Right lung (tissue), 5 donors: ENCODE data around the gene WNT7A. TPM values are rescaled to one million over a fixed set of nuclear protein-coding genes. Genes with fewer than 3 reads are reported as not detected.

ENCODE experiments used
- DNase-seq, 2 donors: peaks; one replicate each; pipeline ENCODE4 v3.0.0-alpha.2; 2013
- polyA plus RNA-seq, 5 donors: library from polyadenylated mRNA; unstranded; fragments of 120-200 nt; gene quantifications; one replicate each; pipeline versions ENCODE4 v1.2.1 to v1.2.3, GENCODE V29; 2013; ENCODE audit warnings: inconsistent platforms in 1 of 5, low replicate concordance in 1 of 5; ENCODE audit not compliant: insufficient read length in 5 of 5, insufficient read depth in 1 of 5

WNT7A gene
- polyA plus RNA-seq, 5 donors = 0.44 to 1.5 (median 0.79) TPM

DNA sequence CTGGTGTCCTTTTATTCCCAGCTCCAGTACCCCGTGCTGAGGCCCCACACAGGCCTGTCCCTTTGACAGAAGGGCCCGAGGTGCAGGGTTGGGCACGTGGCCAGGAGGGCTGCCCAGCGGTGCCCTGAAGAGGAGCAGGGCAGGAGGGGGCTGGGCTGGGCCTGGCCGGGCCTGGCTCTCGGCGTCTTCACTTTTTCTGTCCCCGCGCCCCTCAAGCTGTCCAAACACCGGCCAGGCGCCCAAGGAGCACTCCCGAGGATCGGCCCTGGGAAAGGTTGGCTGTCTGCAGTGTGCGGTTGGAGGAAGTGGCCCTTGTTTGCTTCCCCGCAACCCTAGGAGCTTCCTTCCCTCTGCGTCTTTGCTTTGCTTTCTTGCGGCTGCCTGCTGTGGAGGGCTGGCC lies 84.1 kb downstream of the WNT7A start:
- DNase-seq = no peak

DNA sequence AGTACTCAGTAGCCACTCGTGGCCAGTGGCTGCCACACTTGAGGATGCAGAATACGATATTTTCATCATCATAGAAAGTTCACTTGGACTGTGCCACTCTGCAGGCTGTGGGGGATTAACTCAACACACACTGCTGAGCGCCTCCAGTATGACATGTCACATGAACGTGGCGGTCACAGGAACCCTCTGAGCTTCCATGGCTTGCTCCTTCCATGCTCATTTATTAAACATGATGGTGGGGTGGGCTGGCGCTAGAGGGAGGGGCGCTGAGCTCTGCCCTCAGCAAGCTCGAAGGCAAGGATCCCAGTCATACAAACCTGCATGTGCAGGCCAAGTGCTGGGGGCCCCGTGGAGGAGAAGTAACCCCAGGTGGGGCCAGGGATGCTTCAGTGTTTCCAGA lies 85.5 kb downstream of the WNT7A start:
- no peak for DNase-seq

GRCh38 chr3:13793451-13793850 lies 86.4 kb downstream of the WNT7A start:
- no peak for DNase-seq

DNA sequence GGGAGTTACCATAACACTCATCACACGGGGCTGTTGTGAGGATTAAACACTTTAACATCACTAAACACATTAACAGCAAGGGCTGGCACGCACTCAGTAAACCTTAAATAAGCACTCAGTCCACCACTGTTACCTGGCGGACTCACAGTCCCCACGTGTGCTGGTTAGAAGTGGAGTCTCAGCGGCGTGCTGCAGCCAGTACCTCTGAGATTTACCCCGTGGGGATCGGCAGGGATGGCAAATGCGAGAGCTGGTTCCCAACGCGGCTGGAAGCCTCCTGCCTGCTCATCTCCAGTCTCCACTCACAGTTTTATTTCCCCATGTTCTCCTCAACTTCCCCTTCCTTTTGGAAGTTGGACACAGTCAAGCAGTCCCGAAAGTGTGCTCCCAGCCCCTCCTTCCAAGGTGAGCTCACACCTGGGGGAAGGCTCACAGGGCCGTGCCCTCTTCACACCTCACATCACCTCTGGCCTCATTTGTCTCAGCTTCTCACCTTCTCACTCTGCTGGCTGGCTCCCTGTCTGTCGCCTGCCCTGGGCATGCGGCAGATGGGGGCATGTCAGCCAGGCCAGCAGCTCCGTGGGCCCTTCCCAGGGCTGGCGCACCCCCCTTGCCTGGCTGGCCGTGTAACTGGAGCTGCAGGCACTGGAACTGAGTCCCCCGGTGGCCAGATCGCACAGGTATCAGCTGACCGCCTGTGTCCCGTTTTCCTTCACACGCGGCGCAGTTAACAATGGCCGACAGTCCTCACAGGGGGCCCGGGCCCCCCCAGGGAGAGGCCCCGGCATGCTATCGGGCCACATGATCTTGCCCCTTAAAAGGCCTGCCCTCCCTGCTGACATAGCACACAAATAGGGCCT lies 87.1 kb downstream of the WNT7A start:
- DNase-seq = no peak

DNA sequence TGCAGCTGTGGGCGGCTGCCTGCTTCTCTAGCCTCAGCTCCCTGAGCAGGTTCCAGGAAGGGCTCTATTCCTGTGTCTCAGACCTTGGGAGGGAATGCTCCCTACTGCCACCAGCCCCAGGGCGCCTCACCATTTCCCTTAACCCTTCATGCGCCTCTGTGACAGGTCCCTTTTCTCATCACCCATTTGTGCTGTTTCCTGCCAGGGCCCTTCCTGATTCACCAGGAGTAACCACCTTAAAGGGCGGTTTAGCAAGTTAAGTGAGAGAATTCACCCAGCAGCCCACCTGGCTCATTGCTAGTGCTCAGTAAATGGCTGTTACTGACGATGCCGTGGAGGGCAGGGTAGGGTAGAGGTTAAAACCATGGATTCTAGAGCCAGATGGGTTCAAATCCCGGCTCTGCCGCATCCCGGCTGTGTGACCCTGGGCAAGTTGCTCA lies 87.8 kb downstream of the WNT7A start:
- no peak for DNase-seq

GRCh38 chr3:13791198-13792050 lies 88.4 kb downstream of the WNT7A start:
- DNase-seq = no peak

DNA sequence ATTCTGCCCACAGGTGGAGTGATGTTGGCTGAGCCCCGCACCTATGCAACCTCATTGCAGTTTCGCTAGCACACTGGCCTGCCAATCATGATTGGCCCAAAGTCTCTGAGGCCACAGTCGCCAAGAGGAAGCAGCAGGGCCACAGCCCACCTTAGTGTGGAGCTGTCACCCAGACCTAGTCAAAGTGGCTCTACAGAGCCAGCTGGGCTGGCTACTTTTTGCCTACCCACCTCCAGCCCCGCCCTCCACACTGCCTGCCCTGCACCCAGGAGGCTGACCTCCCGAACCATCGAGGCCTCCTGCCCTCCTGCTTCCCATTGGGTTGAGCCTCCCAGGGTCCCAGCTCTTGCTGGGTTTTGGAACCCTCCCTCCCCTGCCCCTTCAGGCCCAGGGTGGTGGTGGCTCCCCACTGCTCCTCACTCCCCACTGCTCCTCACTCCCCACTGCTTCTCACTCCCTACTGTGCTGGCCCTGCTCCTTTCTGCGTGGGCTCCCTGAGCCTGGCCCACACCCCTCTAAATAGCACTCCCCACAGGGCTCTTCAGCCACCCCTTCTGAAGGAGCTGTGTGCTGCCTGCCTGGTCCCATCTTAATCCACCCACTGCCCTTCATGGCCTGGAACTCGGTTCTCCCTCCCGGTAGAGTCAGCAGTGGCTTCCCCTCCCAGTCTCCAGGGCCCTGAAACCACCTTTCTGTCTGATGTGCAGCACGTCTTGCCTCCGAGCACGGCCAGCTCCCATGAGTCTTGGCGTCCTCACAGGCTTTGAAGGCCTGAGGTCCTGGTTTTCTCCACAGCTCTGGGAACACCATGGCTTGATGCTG lies 89.3 kb downstream of the WNT7A start:
- no peak for DNase-seq

- no peak for DNase-seq
Measured at GRCh38 chr3:13788522-13789424, 91.1 kb downstream of the WNT7A start.

- no peak for DNase-seq
Measured at GRCh38 chr3:13787533-13788132, 92.2 kb downstream of the WNT7A start.

GRCh38 chr3:13786811-13787210 lies 93.1 kb downstream of the WNT7A start:
- no peak for DNase-seq

DNA sequence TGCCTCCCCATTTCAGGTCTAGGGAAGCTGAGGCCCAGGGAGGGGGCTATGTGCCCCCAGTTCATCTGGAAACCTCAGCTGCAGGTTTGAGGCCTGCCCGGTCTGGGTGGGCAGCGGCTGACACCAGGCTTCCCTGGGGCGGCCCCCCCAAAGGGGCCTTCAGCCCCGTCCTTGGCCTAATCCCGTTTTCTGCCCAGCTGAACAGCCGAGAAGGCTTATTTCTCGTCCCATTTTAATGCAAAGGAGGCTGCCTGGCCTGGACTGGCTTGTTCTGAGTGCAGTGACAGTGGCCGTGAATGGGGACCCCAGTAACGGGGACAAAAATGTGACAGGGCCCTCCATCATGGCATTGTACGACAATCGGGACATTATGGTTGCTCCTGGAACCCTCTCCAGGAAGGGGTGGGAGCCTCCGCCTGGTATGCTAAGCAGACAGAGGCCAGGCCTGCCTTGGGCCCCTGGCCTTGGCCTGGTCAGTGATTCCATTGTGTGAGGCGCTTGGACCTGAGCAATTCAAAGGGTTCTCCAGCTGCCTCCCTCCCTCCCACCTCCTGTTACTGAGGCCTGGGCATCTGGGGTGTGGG lies 93.9 kb downstream of the WNT7A start:
- DNase-seq = no peak

GRCh38 chr3:13785351-13785750 lies 94.5 kb downstream of the WNT7A start:
- no peak for DNase-seq

DNA sequence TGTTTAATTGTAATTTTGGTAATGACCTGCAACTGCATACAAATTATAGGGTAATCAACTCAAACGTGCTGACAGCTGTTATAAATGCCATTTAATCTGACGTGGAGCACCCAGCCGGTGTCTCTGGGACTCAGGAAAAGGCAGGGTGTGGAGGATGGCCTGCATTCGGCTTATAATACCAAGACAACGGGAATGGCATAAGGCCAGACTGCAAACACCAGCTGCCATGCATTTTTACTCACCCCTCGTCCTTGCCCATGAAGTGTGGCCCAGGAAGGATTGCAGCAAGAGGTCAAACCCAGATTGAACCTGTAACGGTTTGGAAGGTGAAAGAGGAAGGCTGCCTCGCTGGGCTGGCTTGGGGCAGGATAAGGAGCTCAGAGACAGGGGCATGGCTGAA lies 96.4 kb downstream of the WNT7A start:
- no peak for DNase-seq

DNA sequence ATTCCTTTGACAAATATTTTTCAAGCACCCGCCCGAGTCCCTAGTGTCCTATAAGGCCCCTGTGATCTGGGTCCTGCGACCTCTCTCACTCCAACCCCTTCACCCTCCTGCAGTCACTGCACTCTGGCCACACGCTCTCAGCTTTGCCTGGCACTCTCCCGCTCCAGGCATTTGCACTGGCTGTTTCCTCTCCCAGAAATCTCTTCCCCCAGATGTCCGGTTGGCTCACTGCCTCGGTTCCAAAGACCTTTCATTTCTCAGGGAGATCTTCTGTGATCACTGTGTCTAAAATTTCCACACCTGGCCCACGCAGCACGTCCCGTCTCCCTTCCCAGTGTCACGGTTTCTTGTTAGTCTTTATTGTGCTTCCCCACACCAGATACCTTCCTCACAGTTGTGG lies 97.4 kb downstream of the WNT7A start:
- peak in 1 of 2 donors; percentile 5 for DNase-seq

DNA sequence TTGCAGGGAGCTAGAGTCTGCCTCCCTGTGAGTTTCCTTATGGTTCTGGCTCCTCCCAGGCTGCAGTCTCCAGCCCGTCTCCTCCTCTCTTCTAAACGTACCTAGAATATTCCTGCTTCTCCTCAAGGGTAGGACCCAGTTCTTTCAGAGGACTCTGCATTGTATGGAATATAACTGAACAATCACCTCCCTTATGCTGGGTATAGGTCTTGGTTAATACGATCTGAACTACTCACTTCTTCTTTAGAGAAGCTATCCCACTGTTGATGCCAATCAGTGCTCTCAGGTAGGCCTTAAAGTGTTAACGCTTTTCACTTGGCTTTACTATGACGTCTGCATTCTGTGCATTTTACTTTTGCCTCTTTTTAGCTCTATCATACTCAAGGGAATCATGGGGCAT lies 98.5 kb downstream of the WNT7A start:
- DNase-seq = no peak

GRCh38 chr3:13780432-13781176 lies 99.3 kb downstream of the WNT7A start:
- no peak for DNase-seq

- no peak for DNase-seq
Measured at GRCh38 chr3:13776253-13777050, 103.4 kb downstream of the WNT7A start.
